Uterus (tissue), 4 donors: ENCODE results near the gene MEPCE. TPM values are rescaled to one million over a fixed set of nuclear protein-coding genes. Genes with fewer than 3 reads are reported as not detected.

Source experiments
- DNase-seq, 2 donors: peaks; one replicate each; pipeline ENCODE4 v3.0.0-alpha.2; 2019 to 2020
- H3K27ac ChIP-seq, 2 donors: fragments of 200-600 bp; sonication (generic); 1 replicate in 1 of 2; 2 replicates in 1 of 2; pipeline ENCODE4 v1.5.1; 2016 to 2018
- H3K27me3 ChIP-seq, 2 donors: fragments of 200-600 bp; sonication (generic); one replicate each; pipeline ENCODE4 v1.5.1; 2018 to 2019; ENCODE audit warnings: control low read depth in 1 of 2
- H3K36me3 ChIP-seq, 2 donors: fragments of 200-600 bp; sonication (generic); one replicate each; pipeline ENCODE4 v1.5.1; 2019; ENCODE audit warnings: control low read depth in 1 of 2
- H3K4me1 ChIP-seq, 2 donors: fragments of 200-600 bp; sonication (generic); one replicate each; pipeline ENCODE4 v1.5.1; 2018 to 2019; ENCODE audit warnings: control low read depth in 1 of 2
- H3K4me3 ChIP-seq, 2 donors: fragments of 200-600 bp; sonication (generic); 1 replicate in 1 of 2; 2 replicates in 1 of 2; pipeline ENCODE4 v1.5.1; 2018 to 2019; ENCODE audit warnings: mild to moderate bottlenecking in 1 of 2
- H3K9me3 ChIP-seq, 2 donors: fragments of 200-600 bp; sonication (generic); one replicate each; pipeline ENCODE4 v1.5.1; 2019; ENCODE audit warnings: control low read depth in 1 of 2
- CTCF ChIP-seq, 4 experiments: fragments of 200-600 bp in 2 of 4; fragments of 450-650 bp in 2 of 4; sonication (generic) in 2 of 4; IDR thresholded peaks; one replicate each; pipeline ENCODE4 v1.5.1; 2016 to 2019; ENCODE audit warnings: antibody characterized with exemption in 4 of 4, mild to moderate bottlenecking in 2 of 4, moderate library complexity in 1 of 4
- POLR2A ChIP-seq, 2 donors: fragments of 450-650 bp; IDR thresholded peaks; one replicate each; pipeline ENCODE4 v1.6.1; 2016; ENCODE audit warnings: antibody characterized with exemption in 2 of 2, mild to moderate bottlenecking in 1 of 2, moderate library complexity in 1 of 2
- intact Hi-C: fragments of 100-400 bp; cut with DNase I; formaldehyde crosslinking; loops from one replicate; pipeline ENCODE4 v1.15.1; 2023; ENCODE audit warnings: low total_unique reads
- total RNA-seq, 4 donors: library from RNA; depleted of rRNA in 3 of 4; stranded (reverse); fragments of >200 nt in 3 of 4; gene quantifications; one replicate each; pipeline versions ENCODE4 v1.1.0 to v1.2.4, GENCODE V29; 2014 to 2023
- donor health status: DM: yes; HTN: yes; CAD: no.

MEPCE gene
- total RNA-seq, 4 donors from 2014 or later = 21.2 to 44.2 (median 30.2) TPM

DNA sequence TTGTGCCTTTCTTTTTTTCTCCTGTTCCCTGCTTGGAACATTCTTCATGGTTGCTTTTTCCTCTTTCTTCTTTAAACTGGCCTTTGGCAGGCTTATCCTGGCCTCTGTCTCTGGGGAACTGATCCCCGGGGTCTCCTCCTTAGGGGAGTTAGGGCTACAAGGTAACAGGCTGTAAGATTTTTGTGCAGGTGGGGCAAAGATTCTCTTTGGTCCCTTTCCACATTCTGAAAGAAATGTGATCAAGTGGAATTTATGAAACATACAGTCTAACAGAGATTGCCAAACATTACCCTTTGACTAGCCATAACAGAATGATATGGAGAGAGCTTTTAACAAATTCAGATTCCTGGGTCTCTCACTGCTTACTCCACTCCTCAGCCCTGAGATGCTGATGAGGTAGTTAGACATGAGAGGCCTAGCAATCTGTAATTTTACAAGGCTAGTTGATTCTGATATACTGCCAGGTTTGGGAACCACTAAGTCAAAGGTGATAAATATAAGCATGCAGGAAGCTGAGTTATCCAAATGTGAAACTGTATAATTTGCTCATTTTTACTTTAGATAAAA, 9.9 kb upstream of the MEPCE start:
- no peak for DNase-seq
- intact Hi-C loops = no loop called here
- Histone ChIP-seq H3K4me3 (no peak overlapping the region), H3K27ac (no peak overlapping the region), H3K9me3 (no peaks in the 10 kb centered on the region), H3K27me3 (no peaks in the 10 kb centered on the region), H3K36me3 (no peaks in the 10 kb centered on the region), H3K4me1 (no peaks in the 10 kb centered on the region)
- TF ChIP-seq CTCF (IDR thresholded peaks at IDR 0.05) (no peak), POLR2A (IDR thresholded peaks at IDR 0.05) (no peak)

DNA sequence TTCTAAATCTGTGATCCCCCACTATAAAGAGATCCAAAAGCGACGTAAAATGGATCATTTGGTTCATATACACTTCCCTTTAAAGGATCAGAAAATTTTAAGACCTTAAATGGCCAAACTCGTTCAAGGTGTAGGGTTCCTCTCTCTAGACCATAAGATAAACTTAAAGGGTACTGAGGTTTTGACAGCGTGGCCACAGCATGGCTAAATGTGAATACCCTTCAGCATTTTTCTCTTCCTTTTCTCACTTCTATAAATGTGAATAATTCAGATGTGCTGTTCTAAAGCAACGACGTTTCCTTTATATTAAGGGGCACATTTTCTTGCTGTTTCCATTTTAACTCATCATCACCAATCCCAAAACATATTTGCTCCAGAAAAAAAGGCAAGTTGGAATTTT, 6.3 kb upstream of the MEPCE start:
- Histone ChIP-seq H3K27me3 (no peaks in the 10 kb centered on the region), H3K4me3 (no peak overlapping the region), H3K9me3 (no peaks in the 10 kb centered on the region), H3K4me1 (peaks cover 0 to 5% of the 10 kb centered on the region in 2 donors), H3K36me3 (no peaks in the 10 kb centered on the region), H3K27ac (no peak overlapping the region)
- TF ChIP-seq CTCF (IDR thresholded peaks at IDR 0.05) (no peak), POLR2A (IDR thresholded peaks at IDR 0.05) (no peak)
- no peak for DNase-seq
- intact Hi-C loops = no loop called here

DNA sequence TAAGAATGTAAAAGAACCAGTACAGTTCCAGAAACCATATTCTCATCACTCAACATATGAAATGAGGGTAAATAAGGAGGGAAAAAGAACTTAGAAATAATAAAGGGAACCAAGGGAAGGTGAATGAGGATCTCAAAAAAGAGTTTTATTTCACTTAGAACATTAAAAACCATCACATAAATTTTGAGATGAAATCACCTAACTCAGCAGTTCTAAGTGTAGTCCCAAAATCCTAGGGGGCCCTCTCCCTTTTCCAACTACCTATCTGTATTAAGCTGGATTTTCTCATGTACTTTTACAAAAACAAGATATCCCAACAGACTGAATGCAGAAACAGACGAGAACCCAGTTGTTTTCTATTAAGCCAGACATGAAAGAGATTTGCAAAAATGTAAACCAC, 4.3 kb upstream of the MEPCE start:
- Histone ChIP-seq H3K36me3 (no peaks in the 10 kb centered on the region), H3K9me3 (no peaks in the 10 kb centered on the region), H3K4me3 (no peak overlapping the region), H3K27ac (no peak overlapping the region), H3K27me3 (no peaks in the 10 kb centered on the region), H3K4me1 (peaks cover 0 to 6% of the 10 kb centered on the region in 2 donors)
- no peak for DNase-seq
- no peak for TF ChIP-seq CTCF (IDR thresholded peaks at IDR 0.05)
- TF ChIP-seq POLR2A (IDR thresholded peaks at IDR 0.05) = no peak
- intact Hi-C loops = no loop called here

- Histone ChIP-seq H3K4me1 (peaks cover 0 to 17% of the 10 kb centered on the region in 2 donors), H3K9me3 (no peaks in the 10 kb centered on the region), H3K27ac (no peak overlapping the region), H3K4me3 (no peak overlapping the region), H3K27me3 (no peaks in the 10 kb centered on the region), H3K36me3 (no peaks in the 10 kb centered on the region)
- no peak for TF ChIP-seq CTCF (IDR thresholded peaks at IDR 0.05)
- TF ChIP-seq POLR2A (IDR thresholded peaks at IDR 0.05) = no peak
- no peak for DNase-seq
- intact Hi-C loops = no loop called here
These were observed 3.1 kb upstream of the MEPCE start for GRCh38 chr7:100426516-100426915.

DNA sequence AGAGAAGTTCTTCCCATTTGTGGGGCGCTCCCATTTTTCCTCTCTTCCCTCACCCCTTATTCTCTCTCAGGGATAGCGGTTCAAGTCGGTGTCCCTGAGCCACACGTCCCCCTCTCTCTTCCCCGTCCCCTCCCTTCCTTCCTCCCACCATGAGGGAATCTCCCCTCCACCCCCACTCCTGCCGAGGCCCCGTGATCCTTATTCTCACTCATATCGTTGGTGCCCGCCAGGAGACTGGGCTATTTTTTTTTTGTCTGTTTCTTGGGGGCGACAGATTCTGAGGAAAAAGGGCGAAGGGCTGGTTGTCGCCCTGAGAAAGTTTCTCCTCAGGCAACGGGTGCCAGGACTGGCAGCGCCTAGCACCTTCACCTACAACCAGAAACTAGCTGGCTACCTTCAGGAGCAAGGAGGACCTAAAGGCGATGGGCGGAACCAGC, 1.9 kb upstream of the MEPCE start:
- Histone ChIP-seq H3K4me1 (peaks cover 0 to 19% of the 10 kb centered on the region in 2 donors), H3K27ac (peak overlapping the region; percentile 99 to 100), H3K9me3 (no peaks in the 10 kb centered on the region), H3K4me3 (peak overlapping the region; percentile 72 to 77), H3K27me3 (no peaks in the 10 kb centered on the region), H3K36me3 (no peaks in the 10 kb centered on the region)
- intact Hi-C loops = no loop called here
- no peak for DNase-seq
- TF ChIP-seq POLR2A (IDR thresholded peaks at IDR 0.05) = no peak
- TF ChIP-seq CTCF (IDR thresholded peaks at IDR 0.05) = no peak
